Prostate gland (tissue), 2 donors: ENCODE data around the gene TVP23C.

Experiments used
- POLR2A ChIP-seq: fragments of 450-650 bp; IDR thresholded peaks from one replicate; pipeline ENCODE4 v1.6.1; 2016; ENCODE audit warnings: antibody characterized with exemption, mild to moderate bottlenecking
- POLR2AphosphoS5 ChIP-seq: sonication (generic); formaldehyde crosslinking; IDR thresholded peaks from one replicate; pipeline ENCODE4 v1.6.1; 2017; ENCODE audit warnings: antibody characterized with exemption
- TF ChIP-seq, protein P1 (sequence below), 4 experiments: fragments of 200-600 bp in 2 of 4; fragments of 450-650 bp in 2 of 4; sonication (generic) in 2 of 4; IDR thresholded peaks; 1 replicate in 3 of 4; 2 replicates in 1 of 4; pipeline ENCODE4 v1.5.1; 2016 to 2019; ENCODE audit warnings: antibody characterized with exemption in 4 of 4, mild to moderate bottlenecking in 2 of 4, moderate library complexity in 2 of 4

DNA sequence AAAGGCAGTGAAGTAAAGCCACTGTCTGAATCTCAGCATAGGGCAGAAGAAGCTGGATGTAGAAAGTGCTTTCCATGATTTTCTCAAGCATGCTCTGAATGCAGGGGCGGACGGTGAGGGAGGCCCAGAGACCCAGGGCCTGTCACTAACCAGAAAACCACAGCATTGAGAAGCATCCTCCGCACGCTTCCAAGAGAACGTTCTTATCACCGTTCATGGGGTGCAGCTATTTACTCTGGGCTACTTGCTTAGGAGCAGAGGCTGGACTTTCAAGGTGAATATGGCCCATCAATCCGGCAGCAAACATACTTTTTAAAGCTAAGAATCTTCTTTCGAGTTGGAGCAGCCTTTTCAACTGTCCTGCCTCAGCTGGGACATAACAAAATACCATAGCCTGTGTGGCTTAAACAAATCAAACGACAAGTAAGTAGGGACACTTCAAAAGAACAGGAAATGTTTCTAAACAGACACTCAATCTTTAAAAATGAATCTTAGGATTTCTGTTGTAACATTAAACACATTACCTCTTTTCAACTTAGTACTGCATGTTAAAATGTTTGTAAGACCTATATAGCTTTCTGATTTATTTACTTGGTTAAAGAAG, 49.3 kb downstream of the TVP23C start:
- TF ChIP-seq, protein P1, sequence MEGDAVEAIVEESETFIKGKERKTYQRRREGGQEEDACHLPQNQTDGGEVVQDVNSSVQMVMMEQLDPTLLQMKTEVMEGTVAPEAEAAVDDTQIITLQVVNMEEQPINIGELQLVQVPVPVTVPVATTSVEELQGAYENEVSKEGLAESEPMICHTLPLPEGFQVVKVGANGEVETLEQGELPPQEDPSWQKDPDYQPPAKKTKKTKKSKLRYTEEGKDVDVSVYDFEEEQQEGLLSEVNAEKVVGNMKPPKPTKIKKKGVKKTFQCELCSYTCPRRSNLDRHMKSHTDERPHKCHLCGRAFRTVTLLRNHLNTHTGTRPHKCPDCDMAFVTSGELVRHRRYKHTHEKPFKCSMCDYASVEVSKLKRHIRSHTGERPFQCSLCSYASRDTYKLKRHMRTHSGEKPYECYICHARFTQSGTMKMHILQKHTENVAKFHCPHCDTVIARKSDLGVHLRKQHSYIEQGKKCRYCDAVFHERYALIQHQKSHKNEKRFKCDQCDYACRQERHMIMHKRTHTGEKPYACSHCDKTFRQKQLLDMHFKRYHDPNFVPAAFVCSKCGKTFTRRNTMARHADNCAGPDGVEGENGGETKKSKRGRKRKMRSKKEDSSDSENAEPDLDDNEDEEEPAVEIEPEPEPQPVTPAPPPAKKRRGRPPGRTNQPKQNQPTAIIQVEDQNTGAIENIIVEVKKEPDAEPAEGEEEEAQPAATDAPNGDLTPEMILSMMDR (IDR thresholded peaks at IDR 0.05): no peak
- no peak for TF ChIP-seq POLR2A
- TF ChIP-seq POLR2AphosphoS5: no peak
